ENCODE results near the gene PRKRA.

PRKRA gene

DNA sequence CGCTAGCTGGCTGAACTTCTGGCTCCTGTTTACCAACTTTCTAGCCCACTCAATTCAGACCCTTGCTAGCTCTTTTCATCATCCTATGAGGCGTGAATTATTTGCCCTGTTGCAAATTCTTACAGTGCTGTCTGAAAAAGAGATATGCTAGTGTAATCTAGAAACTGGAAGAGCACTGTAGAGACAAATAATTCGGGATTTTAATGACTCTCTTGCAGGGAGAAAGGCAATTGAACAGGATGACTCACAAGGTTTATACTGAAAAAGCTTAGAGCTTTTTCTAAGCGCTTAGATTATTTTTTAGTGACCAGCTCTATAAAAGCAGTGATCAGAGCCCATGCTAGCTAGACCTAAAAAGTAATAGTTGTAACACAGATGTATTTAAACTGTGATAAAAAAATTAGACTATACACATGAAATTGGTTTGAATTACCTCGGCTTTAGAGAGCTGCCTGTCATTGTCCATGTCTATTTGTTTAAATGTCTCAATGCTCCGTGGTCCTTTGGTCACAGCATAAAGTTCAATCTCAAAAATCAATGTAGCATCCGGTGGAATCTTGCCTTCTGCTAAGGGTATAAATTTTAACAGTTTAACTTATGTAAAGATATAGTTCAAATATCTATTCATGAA lies 18.4 kb upstream of the PRKRA start:
- no peaks in the 10 kb centered on the region for H3K9me3 ChIP-seq (ENCODE audit: insufficient read depth, low read length)
- H3K36me3 ChIP-seq (ENCODE audit: low read length), result peaks cover 12% of the 10 kb centered on the region; the same call in 1 of the 2 replicates
- H3F3A ChIP-seq (ENCODE audit: insufficient read depth), result no peaks in the 10 kb centered on the region
- TF ChIP-seq EZH2phosphoT487 (conservative IDR thresholded peaks at IDR 0.05; ENCODE audit: low read length), result no peak
- TF ChIP-seq, protein P1, sequence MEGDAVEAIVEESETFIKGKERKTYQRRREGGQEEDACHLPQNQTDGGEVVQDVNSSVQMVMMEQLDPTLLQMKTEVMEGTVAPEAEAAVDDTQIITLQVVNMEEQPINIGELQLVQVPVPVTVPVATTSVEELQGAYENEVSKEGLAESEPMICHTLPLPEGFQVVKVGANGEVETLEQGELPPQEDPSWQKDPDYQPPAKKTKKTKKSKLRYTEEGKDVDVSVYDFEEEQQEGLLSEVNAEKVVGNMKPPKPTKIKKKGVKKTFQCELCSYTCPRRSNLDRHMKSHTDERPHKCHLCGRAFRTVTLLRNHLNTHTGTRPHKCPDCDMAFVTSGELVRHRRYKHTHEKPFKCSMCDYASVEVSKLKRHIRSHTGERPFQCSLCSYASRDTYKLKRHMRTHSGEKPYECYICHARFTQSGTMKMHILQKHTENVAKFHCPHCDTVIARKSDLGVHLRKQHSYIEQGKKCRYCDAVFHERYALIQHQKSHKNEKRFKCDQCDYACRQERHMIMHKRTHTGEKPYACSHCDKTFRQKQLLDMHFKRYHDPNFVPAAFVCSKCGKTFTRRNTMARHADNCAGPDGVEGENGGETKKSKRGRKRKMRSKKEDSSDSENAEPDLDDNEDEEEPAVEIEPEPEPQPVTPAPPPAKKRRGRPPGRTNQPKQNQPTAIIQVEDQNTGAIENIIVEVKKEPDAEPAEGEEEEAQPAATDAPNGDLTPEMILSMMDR (IDR thresholded peaks at IDR 0.05; ENCODE audit: insufficient read depth, low read length, poor library complexity, severe bottlenecking), result no peak
- no peaks in the 10 kb centered on the region for H3K79me2 ChIP-seq (ENCODE audit: insufficient read depth, low read length)
- H2AFZ ChIP-seq (ENCODE audit: low read depth, low read length, severe bottlenecking), result no peak overlapping the region
- H3K9ac ChIP-seq (ENCODE audit: low read length), result no peak overlapping the region
- H3K4me3 ChIP-seq (ENCODE audit: insufficient read depth, low read length, poor library complexity, severe bottlenecking), result no peak overlapping the region
- no peak overlapping the region for H3K27ac ChIP-seq (ENCODE audit: low read depth, low read length)
- no peaks in the 10 kb centered on the region for H3K27me3 ChIP-seq (ENCODE audit: low read length)
- H3K4me2 ChIP-seq (ENCODE audit: low read depth, low read length, poor library complexity, severe bottlenecking), result no peak overlapping the region
- H4K20me1 ChIP-seq (ENCODE audit: low read depth, low read length), result no peaks in the 10 kb centered on the region
- no peaks in the 10 kb centered on the region for H3K9me2 ChIP-seq (replicated peaks; ENCODE audit: insufficient read depth, low read length)

- no peak overlapping the region for H3K9ac ChIP-seq (ENCODE audit: low read length)
- no peaks in the 10 kb centered on the region for H3K9me2 ChIP-seq (replicated peaks; ENCODE audit: insufficient read depth, low read length)
- H3K36me3 ChIP-seq (ENCODE audit: low read length), result no peaks in the 10 kb centered on the region
- no peaks in the 10 kb centered on the region for H3K27me3 ChIP-seq (ENCODE audit: low read length)
- no peaks in the 10 kb centered on the region for H4K20me1 ChIP-seq (ENCODE audit: low read depth, low read length)
- no peaks in the 10 kb centered on the region for H3K9me3 ChIP-seq (ENCODE audit: insufficient read depth, low read length)
- peaks cover 7% of the 10 kb centered on the region; the same call in 1 of the 2 replicates for H3F3A ChIP-seq (ENCODE audit: insufficient read depth)
- H3K27ac ChIP-seq (ENCODE audit: low read depth, low read length), result no peak overlapping the region
- H2AFZ ChIP-seq (ENCODE audit: low read depth, low read length, severe bottlenecking), result no peak overlapping the region
- no peak overlapping the region for H3K4me2 ChIP-seq (ENCODE audit: low read depth, low read length, poor library complexity, severe bottlenecking)
- no peak overlapping the region for H3K4me3 ChIP-seq (ENCODE audit: insufficient read depth, low read length, poor library complexity, severe bottlenecking)
- no peaks in the 10 kb centered on the region for H3K79me2 ChIP-seq (ENCODE audit: insufficient read depth, low read length)
- TF ChIP-seq EZH2phosphoT487 (conservative IDR thresholded peaks at IDR 0.05; ENCODE audit: low read length), result no peak
- TF ChIP-seq, protein P1 (IDR thresholded peaks at IDR 0.05; ENCODE audit: insufficient read depth, low read length, poor library complexity, severe bottlenecking), result no peak
Measured at GRCh38 chr2:178457390-178457886, 6.5 kb upstream of the PRKRA start.

DNA sequence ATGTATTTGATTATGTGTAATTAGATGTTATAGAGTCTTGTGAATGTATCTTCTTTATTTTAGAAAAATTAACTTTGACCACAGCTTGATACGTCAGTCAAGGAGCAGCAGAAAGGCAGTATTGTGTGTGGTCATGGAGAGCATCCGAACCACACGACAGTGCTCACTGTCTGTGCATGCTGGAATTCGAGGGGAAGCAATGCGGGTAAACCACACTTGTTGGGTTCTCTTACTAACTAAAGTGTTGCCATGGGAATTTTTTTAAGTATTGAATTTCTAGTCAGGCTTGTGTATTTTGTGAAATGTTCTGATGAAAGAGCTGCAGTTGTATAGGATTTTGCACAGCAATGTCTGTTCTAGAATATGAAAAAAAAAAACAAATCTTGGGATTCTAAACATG lies 5.0 kb upstream of the PRKRA start:
- H3K9me3 ChIP-seq (ENCODE audit: insufficient read depth, low read length), result no peaks in the 10 kb centered on the region
- H3K9ac ChIP-seq (ENCODE audit: low read length), result no peak overlapping the region
- H3K27ac ChIP-seq (ENCODE audit: low read depth, low read length), result no peak overlapping the region
- no peak for TF ChIP-seq EZH2phosphoT487 (conservative IDR thresholded peaks at IDR 0.05; ENCODE audit: low read length)
- TF ChIP-seq, protein P1 (IDR thresholded peaks at IDR 0.05; ENCODE audit: insufficient read depth, low read length, poor library complexity, severe bottlenecking), result no peak
- H3F3A ChIP-seq (ENCODE audit: insufficient read depth), result peaks cover 7% of the 10 kb centered on the region; the same call in 1 of the 2 replicates
- no peak overlapping the region for H2AFZ ChIP-seq (ENCODE audit: low read depth, low read length, severe bottlenecking)
- no peaks in the 10 kb centered on the region for H3K79me2 ChIP-seq (ENCODE audit: insufficient read depth, low read length)
- no peaks in the 10 kb centered on the region for H3K9me2 ChIP-seq (replicated peaks; ENCODE audit: insufficient read depth, low read length)
- H3K27me3 ChIP-seq (ENCODE audit: low read length), result no peaks in the 10 kb centered on the region
- H3K36me3 ChIP-seq (ENCODE audit: low read length), result no peaks in the 10 kb centered on the region
- H3K4me3 ChIP-seq (ENCODE audit: insufficient read depth, low read length, poor library complexity, severe bottlenecking), result no peak overlapping the region
- no peaks in the 10 kb centered on the region for H4K20me1 ChIP-seq (ENCODE audit: low read depth, low read length)
- no peak overlapping the region for H3K4me2 ChIP-seq (ENCODE audit: low read depth, low read length, poor library complexity, severe bottlenecking)
